HEK293 (cell line): Measurements from ENCODE around the gene THOP1.

Source experiments
- CTCF ChIA-PET: fragments of 350-600 bp; formaldehyde crosslinking; extraction: SDS; loops from one replicate; lab custom pipeline; 2021; ENCODE audit warnings: antibody characterized with exemption; lab: Yijun Ruan, JAX
- POLR2A ChIA-PET: fragments of 300-600 bp; formaldehyde crosslinking; extraction: SDS; loops from one replicate; lab custom pipeline; 2020; ENCODE audit warnings: antibody characterized with exemption, inconsistent platforms; lab: Yijun Ruan, JAX
- H3K27ac ChIP-seq: fragments of 200-500 bp; sonication (Bioruptor generic); 2 replicates; pipeline ENCODE4 v1.5.1; 2014; ENCODE audit warnings: low read depth, low read length, control low read depth, inconsistent platforms; ENCODE audit errors: extremely low read depth
- H3K36me3 ChIP-seq, 2 experiments: fragments of 200-500 bp in 1 of 2; sonication (Bioruptor generic) in 1 of 2; 1 replicate in 1 of 2; 2 replicates in 1 of 2; pipeline ENCODE4 v1.5.1; 2014 to 2017; ENCODE audit warnings: inconsistent platforms in 2 of 2, low read length in 2 of 2; ENCODE audit not compliant: control insufficient read depth in 2 of 2, insufficient read depth in 1 of 2
- H3K4me1 ChIP-seq: fragments of 200-500 bp; sonication (Bioruptor generic); 2 replicates; pipeline ENCODE4 v1.5.1; 2014; ENCODE audit warnings: mild to moderate bottlenecking, low read length, inconsistent platforms; ENCODE audit not compliant: control insufficient read depth, insufficient read depth
- H3K4me3 ChIP-seq: 2 replicates; pipeline ENCODE4 v1.5.1; 2011; ENCODE audit warnings: low read depth, mild to moderate bottlenecking, control low read depth, low read length, moderate library complexity
- H3K9me3 ChIP-seq: fragments of 200-500 bp; sonication (Bioruptor generic); 2 replicates; pipeline ENCODE4 v1.5.1; 2014; ENCODE audit warnings: low read depth, low read length, inconsistent platforms; ENCODE audit not compliant: control insufficient read depth, insufficient read depth
- FEZF1 ChIP-seq: fragments of 450-650 bp; formaldehyde crosslinking; IDR thresholded peaks from 2 replicates; pipeline ENCODE4 v1.5.1; 2016; ENCODE audit warnings: missing biosample characterization, missing genetic modification characterization
- PRDM1 ChIP-seq: fragments of 450-650 bp; formaldehyde crosslinking; IDR thresholded peaks from 2 replicates; pipeline ENCODE4; 2016; ENCODE audit warnings: missing biosample characterization, missing genetic modification characterization
- ZBTB17 ChIP-seq: fragments of 450-650 bp; formaldehyde crosslinking; IDR thresholded peaks from 2 replicates; pipeline ENCODE4 v1.5.1; 2016; ENCODE audit warnings: missing biosample characterization, missing genetic modification characterization
- ZBTB21 ChIP-seq: fragments of 450-650 bp; formaldehyde crosslinking; IDR thresholded peaks from 2 replicates; pipeline ENCODE4 v1.5.1; 2017; ENCODE audit warnings: missing biosample characterization, missing genetic modification characterization
- ZNF184 ChIP-seq: fragments of 450-650 bp; IDR thresholded peaks from 2 replicates; pipeline ENCODE4 v1.5.1; 2018; ENCODE audit warnings: missing biosample characterization, mild to moderate bottlenecking, missing genetic modification characterization
- ZNF266 ChIP-seq: fragments of 450-650 bp; formaldehyde crosslinking; IDR thresholded peaks from 2 replicates; pipeline ENCODE4 v1.5.1; 2016; ENCODE audit warnings: missing biosample characterization, missing genetic modification characterization, low read depth
- ZNF350 ChIP-seq: fragments of 450-650 bp; formaldehyde crosslinking; IDR thresholded peaks from 2 replicates; pipeline ENCODE4 v1.5.0; 2017; ENCODE audit warnings: missing biosample characterization, mild to moderate bottlenecking, missing genetic modification characterization
- ZNF510 ChIP-seq: fragments of 450-650 bp; formaldehyde crosslinking; IDR thresholded peaks from 2 replicates; pipeline ENCODE4 v1.5.1; 2018; ENCODE audit warnings: mild to moderate bottlenecking, missing genetic modification characterization, missing biosample characterization; ENCODE audit not compliant: insufficient replicate concordance
- ZNF548 ChIP-seq: fragments of 450-650 bp; formaldehyde crosslinking; IDR thresholded peaks from 2 replicates; pipeline ENCODE4 v1.5.1; 2016; ENCODE audit warnings: missing biosample characterization, missing genetic modification characterization
- ZNF549 ChIP-seq: fragments of 450-650 bp; IDR thresholded peaks from 2 replicates; pipeline ENCODE4 v1.5.1; 2018; ENCODE audit warnings: missing biosample characterization, missing genetic modification characterization, mild to moderate bottlenecking, inconsistent platforms, moderate library complexity
- ZNF585B ChIP-seq: fragments of 450-650 bp; formaldehyde crosslinking; IDR thresholded peaks from 2 replicates; pipeline ENCODE4 v1.5.1; 2016; ENCODE audit warnings: missing biosample characterization, missing genetic modification characterization
- ZNF623 ChIP-seq: fragments of 450-650 bp; formaldehyde crosslinking; IDR thresholded peaks from 2 replicates; pipeline ENCODE4 v1.5.1; 2016; ENCODE audit warnings: missing biosample characterization, missing genetic modification characterization
- ZNF76 ChIP-seq: fragments of 450-650 bp; formaldehyde crosslinking; IDR thresholded peaks from 2 replicates; pipeline ENCODE4; 2016; ENCODE audit warnings: low read depth, missing biosample characterization, missing genetic modification characterization, borderline replicate concordance
- ZNF830 ChIP-seq: fragments of 450-650 bp; IDR thresholded peaks from 2 replicates; pipeline ENCODE4 v1.5.0; 2018; ENCODE audit warnings: missing biosample characterization, missing genetic modification characterization, low read depth, mild to moderate bottlenecking, moderate library complexity
- ZXDB ChIP-seq: fragments of 450-650 bp; formaldehyde crosslinking; IDR thresholded peaks from 2 replicates; pipeline ENCODE4 v1.5.1; 2016; ENCODE audit warnings: missing biosample characterization, missing genetic modification characterization
- TF ChIP-seq, protein P1 (sequence below): sonication (generic); formaldehyde crosslinking; IDR thresholded peaks from 2 replicates; pipeline ENCODE4 v1.8.1; 2022; ENCODE audit warnings: mild to moderate bottlenecking, moderate library complexity, missing genetic modification reagents
- TF ChIP-seq, protein P2 (sequence below): fragments of 450-650 bp; formaldehyde crosslinking; IDR thresholded peaks from 2 replicates; pipeline ENCODE4; 2016; ENCODE audit warnings: missing biosample characterization, missing genetic modification characterization
- TF ChIP-seq, protein P3 (sequence below): fragments of 450-650 bp; formaldehyde crosslinking; IDR thresholded peaks from 2 replicates; pipeline ENCODE4 v1.5.1; 2016; ENCODE audit warnings: missing biosample characterization, missing genetic modification characterization
- TF ChIP-seq, protein P4 (sequence below): fragments of 450-650 bp; formaldehyde crosslinking; conservative IDR thresholded peaks from 2 replicates; pipeline ENCODE4 v1.5.1; 2016; ENCODE audit warnings: low read depth, missing biosample characterization, missing genetic modification characterization
- TF ChIP-seq, protein P5 (sequence below): fragments of 450-650 bp; formaldehyde crosslinking; IDR thresholded peaks from 2 replicates; pipeline ENCODE4 v1.5.1; 2016; ENCODE audit warnings: missing biosample characterization, missing genetic modification characterization
- TF ChIP-seq, protein P6 (sequence below): fragments of 450-650 bp; formaldehyde crosslinking; IDR thresholded peaks from 2 replicates; pipeline ENCODE4 v1.5.1; 2016; ENCODE audit warnings: missing biosample characterization, missing genetic modification characterization

Gene THOP1

DNA sequence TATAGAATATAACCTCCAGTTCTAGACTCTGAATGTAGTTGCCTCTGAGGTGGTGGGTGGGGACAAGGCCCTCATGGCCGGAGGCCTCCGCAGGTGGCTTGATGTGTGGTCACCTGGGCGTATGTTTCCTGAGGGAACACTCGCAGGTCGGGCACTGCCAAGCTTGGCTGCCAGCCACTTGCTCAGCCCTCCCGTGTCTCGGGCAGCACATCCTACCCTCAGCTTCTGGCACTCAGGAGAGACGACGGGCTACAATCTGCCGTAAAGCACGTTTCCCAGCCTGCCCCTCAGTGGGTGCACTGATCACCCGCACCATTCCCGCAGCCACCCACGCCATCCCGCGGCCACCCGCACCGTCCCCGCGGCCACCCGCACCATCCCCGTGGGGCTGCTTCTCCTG, 15.2 kb downstream of the THOP1 start:
- no peaks in the 10 kb centered on the region for H3K9me3 ChIP-seq
- no peaks in the 10 kb centered on the region for H3K4me1 ChIP-seq
- ChIA-PET POLR2A (no interaction called here), CTCF (interaction anchor here (1.5 kb wide), 1 partner anchor 152 kb away, joined by 4 read pairs; no protein-coding TSS in a partner anchor)
- peaks cover 21 to 95% of the 10 kb centered on the region in 2 experiments for H3K36me3 ChIP-seq
- no peak overlapping the region for H3K4me3 ChIP-seq
- no peak overlapping the region for H3K27ac ChIP-seq
- TF ChIP-seq ZNF585B (tag by site-specific recombination) (no peak), ZBTB21 (tag by site-specific recombination) (no peak), ZNF350 (no peak)
- TF ChIP-seq, protein P1, sequence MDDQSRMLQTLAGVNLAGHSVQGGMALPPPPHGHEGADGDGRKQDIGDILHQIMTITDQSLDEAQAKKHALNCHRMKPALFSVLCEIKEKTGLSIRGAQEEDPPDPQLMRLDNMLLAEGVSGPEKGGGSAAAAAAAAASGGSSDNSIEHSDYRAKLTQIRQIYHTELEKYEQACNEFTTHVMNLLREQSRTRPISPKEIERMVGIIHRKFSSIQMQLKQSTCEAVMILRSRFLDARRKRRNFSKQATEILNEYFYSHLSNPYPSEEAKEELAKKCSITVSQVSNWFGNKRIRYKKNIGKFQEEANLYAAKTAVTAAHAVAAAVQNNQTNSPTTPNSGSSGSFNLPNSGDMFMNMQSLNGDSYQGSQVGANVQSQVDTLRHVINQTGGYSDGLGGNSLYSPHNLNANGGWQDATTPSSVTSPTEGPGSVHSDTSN (CRISPR knock-in tag), result no peak

DNA sequence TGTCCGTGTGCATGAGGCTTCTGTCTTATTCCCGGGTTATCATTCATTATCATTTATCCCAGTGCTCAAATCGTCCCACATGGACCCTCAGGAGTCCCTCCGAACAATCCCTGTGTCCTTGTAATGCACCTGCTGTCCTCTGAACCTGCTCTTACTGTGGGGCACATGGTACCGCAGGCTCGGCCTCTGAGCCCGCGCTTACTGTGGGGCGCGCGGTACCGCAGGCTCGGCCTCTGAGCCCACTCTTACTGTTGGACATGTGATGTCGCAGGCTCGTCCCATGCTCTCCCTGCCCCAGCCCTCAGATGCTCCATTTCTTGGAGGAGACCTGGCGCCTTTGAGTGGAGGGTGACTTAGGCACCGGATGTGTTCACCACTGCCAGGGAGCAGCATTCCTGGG, 17.5 kb downstream of the THOP1 start:
- H3K9me3 ChIP-seq, result no peaks in the 10 kb centered on the region
- no peaks in the 10 kb centered on the region for H3K4me1 ChIP-seq
- no peak overlapping the region for H3K4me3 ChIP-seq
- POLR2A ChIA-PET, result no interaction called here
- no peak overlapping the region for H3K27ac ChIP-seq
- TF ChIP-seq, protein P2, sequence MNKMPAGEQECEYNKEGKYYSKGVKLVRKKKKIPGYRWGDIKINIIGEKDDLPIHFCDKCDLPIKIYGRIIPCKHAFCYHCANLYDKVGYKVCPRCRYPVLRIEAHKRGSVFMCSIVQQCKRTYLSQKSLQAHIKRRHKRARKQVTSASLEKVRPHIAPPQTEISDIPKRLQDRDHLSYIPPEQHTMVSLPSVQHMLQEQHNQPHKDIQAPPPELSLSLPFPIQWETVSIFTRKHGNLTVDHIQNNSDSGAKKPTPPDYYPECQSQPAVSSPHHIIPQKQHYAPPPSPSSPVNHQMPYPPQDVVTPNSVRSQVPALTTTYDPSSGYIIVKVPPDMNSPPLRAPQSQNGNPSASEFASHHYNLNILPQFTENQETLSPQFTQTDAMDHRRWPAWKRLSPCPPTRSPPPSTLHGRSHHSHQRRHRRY (tag by site-specific recombination), result no peak
- no peak for TF ChIP-seq ZNF266 (tag by site-specific recombination)
- no peak for TF ChIP-seq ZNF510 (tag by site-specific recombination)
- TF ChIP-seq ZNF830 (tag by site-specific recombination), result no peak
- no peak for TF ChIP-seq ZNF549
- TF ChIP-seq, protein P3, sequence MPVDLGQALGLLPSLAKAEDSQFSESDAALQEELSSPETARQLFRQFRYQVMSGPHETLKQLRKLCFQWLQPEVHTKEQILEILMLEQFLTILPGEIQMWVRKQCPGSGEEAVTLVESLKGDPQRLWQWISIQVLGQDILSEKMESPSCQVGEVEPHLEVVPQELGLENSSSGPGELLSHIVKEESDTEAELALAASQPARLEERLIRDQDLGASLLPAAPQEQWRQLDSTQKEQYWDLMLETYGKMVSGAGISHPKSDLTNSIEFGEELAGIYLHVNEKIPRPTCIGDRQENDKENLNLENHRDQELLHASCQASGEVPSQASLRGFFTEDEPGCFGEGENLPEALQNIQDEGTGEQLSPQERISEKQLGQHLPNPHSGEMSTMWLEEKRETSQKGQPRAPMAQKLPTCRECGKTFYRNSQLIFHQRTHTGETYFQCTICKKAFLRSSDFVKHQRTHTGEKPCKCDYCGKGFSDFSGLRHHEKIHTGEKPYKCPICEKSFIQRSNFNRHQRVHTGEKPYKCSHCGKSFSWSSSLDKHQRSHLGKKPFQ (tag by site-specific recombination), result no peak
- CTCF ChIA-PET, result no interaction called here
- peaks cover 15 to 93% of the 10 kb centered on the region in 2 experiments; a peak in 2 of 3 replicates for H3K36me3 ChIP-seq

DNA sequence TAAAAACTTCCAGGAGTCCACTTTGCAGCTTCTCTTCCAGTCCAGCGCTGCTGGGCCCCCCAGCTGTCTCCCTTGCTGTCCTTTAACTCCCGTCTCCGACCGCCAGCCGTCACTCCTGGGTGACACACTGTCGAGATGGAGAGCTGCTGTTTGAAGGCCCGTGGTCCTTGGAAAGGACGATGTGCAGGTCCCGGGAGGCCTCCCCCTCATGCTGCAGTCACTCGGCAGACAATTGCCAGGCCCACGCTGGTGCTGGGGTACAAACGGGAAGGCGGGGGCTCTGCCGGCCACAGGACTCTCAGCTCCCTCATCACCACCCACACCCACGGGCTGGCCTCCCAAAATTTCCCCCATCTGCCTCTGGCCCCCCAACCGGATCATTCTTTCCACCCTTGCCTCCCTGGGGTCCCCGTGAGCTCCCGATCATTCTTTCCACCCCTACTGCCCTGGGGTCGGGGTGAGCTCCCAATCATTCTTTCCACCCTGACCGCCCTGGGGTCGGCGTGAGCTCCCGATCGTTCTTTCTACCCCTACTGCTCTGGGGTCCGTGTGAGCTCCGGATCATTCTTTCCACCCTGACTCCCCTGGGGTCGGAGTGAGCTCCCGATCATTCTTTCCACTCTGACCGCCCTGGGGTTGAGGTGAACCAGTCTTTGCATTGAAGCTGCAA, 18.3 kb downstream of the THOP1 start:
- Histone ChIP-seq H3K36me3 (peaks cover 11 to 94% of the 10 kb centered on the region in 2 experiments; a peak in 2 of 3 replicates), H3K4me1 (no peaks in the 10 kb centered on the region), H3K27ac (no peak overlapping the region), H3K9me3 (no peaks in the 10 kb centered on the region), H3K4me3 (no peak overlapping the region)
- CTCF ChIA-PET, result interaction anchor here (0.8 kb wide), 1 partner anchor 16 kb away, joined by 4 read pairs; no protein-coding TSS in a partner anchor
- POLR2A ChIA-PET, result interaction anchor here (0.6 kb wide), 1 partner anchor 67 kb away, joined by 3 read pairs; no protein-coding TSS in a partner anchor
- TF ChIP-seq ZNF623 (tag by site-specific recombination) (no peak), ZBTB17 (tag by site-specific recombination) (no peak), ZNF76 (no peak), FEZF1 (tag by site-specific recombination) (no peak), PRDM1 (tag by site-specific recombination) (no peak), ZXDB (tag by site-specific recombination) (no peak), ZNF184 (tag by site-specific recombination) (no peak), ZNF548 (tag by site-specific recombination) (no peak)
- TF ChIP-seq, protein P4, sequence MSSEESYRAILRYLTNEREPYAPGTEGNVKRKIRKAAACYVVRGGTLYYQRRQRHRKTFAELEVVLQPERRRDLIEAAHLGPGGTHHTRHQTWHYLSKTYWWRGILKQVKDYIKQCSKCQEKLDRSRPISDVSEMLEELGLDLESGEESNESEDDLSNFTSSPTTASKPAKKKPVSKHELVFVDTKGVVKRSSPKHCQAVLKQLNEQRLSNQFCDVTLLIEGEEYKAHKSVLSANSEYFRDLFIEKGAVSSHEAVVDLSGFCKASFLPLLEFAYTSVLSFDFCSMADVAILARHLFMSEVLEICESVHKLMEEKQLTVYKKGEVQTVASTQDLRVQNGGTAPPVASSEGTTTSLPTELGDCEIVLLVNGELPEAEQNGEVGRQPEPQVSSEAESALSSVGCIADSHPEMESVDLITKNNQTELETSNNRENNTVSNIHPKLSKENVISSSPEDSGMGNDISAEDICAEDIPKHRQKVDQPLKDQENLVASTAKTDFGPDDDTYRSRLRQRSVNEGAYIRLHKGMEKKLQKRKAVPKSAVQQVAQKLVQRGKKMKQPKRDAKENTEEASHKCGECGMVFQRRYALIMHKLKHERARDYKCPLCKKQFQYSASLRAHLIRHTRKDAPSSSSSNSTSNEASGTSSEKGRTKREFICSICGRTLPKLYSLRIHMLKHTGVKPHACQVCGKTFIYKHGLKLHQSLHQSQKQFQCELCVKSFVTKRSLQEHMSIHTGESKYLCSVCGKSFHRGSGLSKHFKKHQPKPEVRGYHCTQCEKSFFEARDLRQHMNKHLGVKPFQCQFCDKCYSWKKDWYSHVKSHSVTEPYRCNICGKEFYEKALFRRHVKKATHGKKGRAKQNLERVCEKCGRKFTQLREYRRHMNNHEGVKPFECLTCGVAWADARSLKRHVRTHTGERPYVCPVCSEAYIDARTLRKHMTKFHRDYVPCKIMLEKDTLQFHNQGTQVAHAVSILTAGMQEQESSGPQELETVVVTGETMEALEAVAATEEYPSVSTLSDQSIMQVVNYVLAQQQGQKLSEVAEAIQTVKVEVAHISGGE, result no peak
- TF ChIP-seq, protein P5, sequence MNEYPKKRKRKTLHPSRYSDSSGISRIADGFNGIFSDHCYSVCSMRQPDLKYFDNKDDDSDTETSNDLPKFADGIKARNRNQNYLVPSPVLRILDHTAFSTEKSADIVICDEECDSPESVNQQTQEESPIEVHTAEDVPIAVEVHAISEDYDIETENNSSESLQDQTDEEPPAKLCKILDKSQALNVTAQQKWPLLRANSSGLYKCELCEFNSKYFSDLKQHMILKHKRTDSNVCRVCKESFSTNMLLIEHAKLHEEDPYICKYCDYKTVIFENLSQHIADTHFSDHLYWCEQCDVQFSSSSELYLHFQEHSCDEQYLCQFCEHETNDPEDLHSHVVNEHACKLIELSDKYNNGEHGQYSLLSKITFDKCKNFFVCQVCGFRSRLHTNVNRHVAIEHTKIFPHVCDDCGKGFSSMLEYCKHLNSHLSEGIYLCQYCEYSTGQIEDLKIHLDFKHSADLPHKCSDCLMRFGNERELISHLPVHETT, result no peak
- TF ChIP-seq, protein P6, sequence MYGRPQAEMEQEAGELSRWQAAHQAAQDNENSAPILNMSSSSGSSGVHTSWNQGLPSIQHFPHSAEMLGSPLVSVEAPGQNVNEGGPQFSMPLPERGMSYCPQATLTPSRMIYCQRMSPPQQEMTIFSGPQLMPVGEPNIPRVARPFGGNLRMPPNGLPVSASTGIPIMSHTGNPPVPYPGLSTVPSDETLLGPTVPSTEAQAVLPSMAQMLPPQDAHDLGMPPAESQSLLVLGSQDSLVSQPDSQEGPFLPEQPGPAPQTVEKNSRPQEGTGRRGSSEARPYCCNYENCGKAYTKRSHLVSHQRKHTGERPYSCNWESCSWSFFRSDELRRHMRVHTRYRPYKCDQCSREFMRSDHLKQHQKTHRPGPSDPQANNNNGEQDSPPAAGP, result no peak
